GM23338 (cell line): ENCODE results near the gene SUMO4. TPM values are rescaled to one million over a fixed set of nuclear protein-coding genes. Genes with fewer than 3 reads are reported as not detected.

Experiments
- ATAC-seq: fragments of 200-7000 bp; cut with Tn5 transposase; 3 replicates; pipeline ENCODE4 v1.9.1; 2020
- DNase-seq: peaks from one replicate; pipeline ENCODE4 v3.0.0-alpha.2; 2015; ENCODE audit warnings: low spot score
- H2AFZ ChIP-seq: fragments of 200-600 bp; sonication (generic); 2 replicates; pipeline ENCODE4 v1.8.0; 2016; ENCODE audit warnings: antibody characterized with exemption, mild to moderate bottlenecking, moderate library complexity
- H3F3A ChIP-seq: fragments of 200-600 bp; sonication (generic); replicated peaks from 2 replicates; pipeline ENCODE4 v1.8.0; 2017; ENCODE audit warnings: antibody characterized with exemption, mixed run types, low read depth
- H3K27ac ChIP-seq: fragments of 200-600 bp; sonication (generic); 2 replicates; pipeline ENCODE4 v1.6.1; 2016; ENCODE audit warnings: low read depth
- H3K27me3 ChIP-seq: fragments of 200-600 bp; sonication (generic); 2 replicates; pipeline ENCODE4 v1.8.0; 2016; ENCODE audit warnings: mild to moderate bottlenecking, mixed run types, moderate library complexity; ENCODE audit not compliant: insufficient read depth
- H3K36me3 ChIP-seq: fragments of 200-600 bp; sonication (generic); 2 replicates; pipeline ENCODE4 v1.8.0; 2016; ENCODE audit warnings: mild to moderate bottlenecking; ENCODE audit not compliant: insufficient read depth
- H3K4me1 ChIP-seq: fragments of 200-600 bp; sonication (generic); 2 replicates; pipeline ENCODE4 v1.8.0; 2016; ENCODE audit warnings: mild to moderate bottlenecking, moderate library complexity; ENCODE audit not compliant: insufficient read depth
- H3K4me2 ChIP-seq: fragments of 200-600 bp; sonication (generic); 2 replicates; pipeline ENCODE4 v1.7.1; 2017; ENCODE audit warnings: mixed run types
- H3K4me3 ChIP-seq: fragments of 200-600 bp; sonication (generic); 2 replicates; pipeline ENCODE4 v1.6.1; 2016; ENCODE audit warnings: mixed run types
- H3K79me2 ChIP-seq: fragments of 200-600 bp; sonication (generic); replicated peaks from 2 replicates; pipeline ENCODE4 v1.8.0; 2017; ENCODE audit warnings: mild to moderate bottlenecking; ENCODE audit not compliant: insufficient read depth
- H3K9me2 ChIP-seq: fragments of 200-600 bp; sonication (generic); 2 replicates; pipeline ENCODE4 v1.8.0; 2017; ENCODE audit not compliant: insufficient read depth
- H4K20me1 ChIP-seq: fragments of 200-600 bp; sonication (generic); replicated peaks from 2 replicates; pipeline ENCODE4 v1.8.0; 2017; ENCODE audit warnings: mild to moderate bottlenecking; ENCODE audit not compliant: insufficient read depth
- H3K27ac Mint-ChIP-seq: 2 replicates; pipeline ENCODE4 v1.8.0; 2020; ENCODE audit warnings: inconsistent platforms, mild to moderate bottlenecking, moderate library complexity, mixed read lengths
- H3K27me3 Mint-ChIP-seq: 3 replicates; pipeline ENCODE4 v1.8.0; 2022; ENCODE audit warnings: low read depth, mild to moderate bottlenecking, moderate library complexity, mixed read lengths, inconsistent platforms; ENCODE audit not compliant: insufficient read depth, poor library complexity
- H3K36me3 Mint-ChIP-seq: 3 replicates; pipeline ENCODE4 v1.8.0; 2021; ENCODE audit warnings: low read depth, mild to moderate bottlenecking, inconsistent platforms, moderate library complexity, mixed read lengths
- H3K4me1 Mint-ChIP-seq: 3 replicates; pipeline ENCODE4 v1.8.0; 2020; ENCODE audit warnings: mild to moderate bottlenecking, inconsistent platforms, mixed read lengths
- H3K4me3 Mint-ChIP-seq: 3 replicates; pipeline ENCODE4 v1.8.0; 2021; ENCODE audit warnings: moderate library complexity, mild to moderate bottlenecking, inconsistent platforms, mixed read lengths
- H3K9me3 Mint-ChIP-seq: 3 replicates; pipeline ENCODE4 v1.8.0; 2020; ENCODE audit warnings: moderate library complexity, mild to moderate bottlenecking, inconsistent platforms, mixed read lengths
- CREB1 ChIP-seq: fragments of 250-450 bp; sonication (Bioruptor Pico); IDR thresholded peaks from 2 replicates; pipeline ENCODE4 v1.5.0; 2020; ENCODE audit warnings: low read depth, mild to moderate bottlenecking, moderate library complexity
- CTCF ChIP-seq, 2 experiments: fragments of 200-600 bp in 1 of 2; sonication (generic) in 1 of 2; conservative IDR thresholded peaks; 2 replicates each; pipeline versions ENCODE4 v1.5.1 to v1.6.1; 2016 to 2017; ENCODE audit warnings: antibody characterized with exemption in 2 of 2, low read depth in 2 of 2, mild to moderate bottlenecking in 2 of 2, moderate library complexity in 1 of 2
- ETS1 ChIP-seq: IDR thresholded peaks from 2 replicates; pipeline ENCODE4 v1.6.1; 2016; ENCODE audit warnings: antibody characterized with exemption
- EZH2 ChIP-seq: fragments of 200-600 bp; sonication (generic); IDR thresholded peaks from one replicate; pipeline ENCODE4 v1.8.0; 2017; ENCODE audit warnings: antibody characterized with exemption, mild to moderate bottlenecking, low read depth; ENCODE audit not compliant: unreplicated experiment
- EZH2phosphoT487 ChIP-seq: fragments of 200-600 bp; sonication (generic); IDR thresholded peaks from one replicate; pipeline ENCODE4 v1.8.1; 2018; ENCODE audit warnings: antibody characterized with exemption; ENCODE audit not compliant: unreplicated experiment
- NANOG ChIP-seq: IDR thresholded peaks from 2 replicates; pipeline ENCODE4 v1.6.1; 2016; ENCODE audit warnings: antibody characterized with exemption, borderline replicate concordance
- STAT1 ChIP-seq: IDR thresholded peaks from one replicate; pipeline ENCODE4 v1.6.1; 2016; ENCODE audit warnings: antibody characterized with exemption; ENCODE audit not compliant: unreplicated experiment
- ZNF114 ChIP-seq: fragments of 250-450 bp; sonication (Bioruptor Pico); IDR thresholded peaks from 2 replicates; pipeline ENCODE4 v1.5.0; 2020; ENCODE audit warnings: mild to moderate bottlenecking, moderate library complexity
- polyA plus RNA-seq: library from polyadenylated mRNA; unstranded; fragments of >200 nt; fragmentation: Nextera tagmentation; extraction: Ambion mirVana; gene quantifications from 2 replicates; pipeline ENCODE4 v1.2.1, GENCODE V29; 2016
- total RNA-seq: library from RNA; depleted of rRNA; stranded (reverse); fragments of >200 nt; shearing (Covaris generic); gene quantifications from 2 replicates; pipeline ENCODE4 v1.2.3, GENCODE V29; 2014

The SUMO4 gene
- total and polyA plus RNA-seq, 2 experiments from 2014 or later = 1.9 to 2.1 TPM

GRCh38 chr6:149387779-149388512 lies 12.1 kb upstream of the SUMO4 start (continued):
- TF ChIP-seq ZNF114 (CRISPR knock-in tag) (no peak), CREB1 (CRISPR knock-in tag) (no peak), CTCF (conservative IDR thresholded peaks at IDR 0.05; ENCODE audit: low read depth in 2 of 2) (no peak), EZH2phosphoT487 (no peak)

GRCh38 chr6:149389509-149390297 lies 10.4 kb upstream of the SUMO4 start:
- Histone ChIP-seq H3F3A (no peaks in the 10 kb centered on the region), H3K4me1 (no peaks in the 10 kb centered on the region; the same call in 1 of the 2 replicates), H3K4me2 (no peak overlapping the region), H3K36me3 (no peaks in the 10 kb centered on the region), H3K4me3 (no peak overlapping the region), H2AFZ (no peak overlapping the region), H3K79me2 (peaks cover 47% of the 10 kb centered on the region), H4K20me1 (no peaks in the 10 kb centered on the region; the same call in 1 of the 2 replicates), H3K27ac (no peak overlapping the region), H3K9me2 (no peaks in the 10 kb centered on the region), H3K27me3 (no peaks in the 10 kb centered on the region)
- peaks cover 3% of the 10 kb centered on the region for H3K27me3 Mint-ChIP-seq
- ATAC-seq = no peak
- H3K36me3 Mint-ChIP-seq = peaks cover 8% of the 10 kb centered on the region; the same call in 2 of the 3 replicates
- no peak for DNase-seq
- TF ChIP-seq EZH2 (no peak), STAT1 (no peak), EZH2phosphoT487 (no peak), NANOG (no peak), ETS1 (no peak), CTCF (conservative IDR thresholded peaks at IDR 0.05; ENCODE audit: low read depth in 2 of 2) (no peak), CREB1 (CRISPR knock-in tag) (no peak)
- no peaks in the 10 kb centered on the region; the same call in 2 of the 3 replicates for H3K4me1 Mint-ChIP-seq
- H3K4me3 Mint-ChIP-seq = no peak overlapping the region
- H3K27ac Mint-ChIP-seq = no peak overlapping the region
- H3K9me3 Mint-ChIP-seq = no peaks in the 10 kb centered on the region
